Kasumi-1 (cell line): ENCODE results near the gene RAI1.
"Not testable (repeated sequence)": the region's sequence is repeated elsewhere in the genome, so short reads cannot be mapped to it uniquely, and the experiment has no call there.

Experiments
- DNase-seq, 2 experiments: peaks; one replicate each; lab custom pipeline; 2025; lab: John Stamatoyannopoulos, UW

RAI1 gene

GRCh38 chr17:17682293-17682736, 1.1 kb downstream of the RAI1 start:
- DNase-seq, result no peak

- peak in 1 of 2 experiments; percentile 10 for DNase-seq
Measured at GRCh38 chr17:17682737-17683680, 1.8 kb downstream of the RAI1 start.

- no peak for DNase-seq
Measured at GRCh38 chr17:17683710-17684365, 2.6 kb downstream of the RAI1 start.

GRCh38 chr17:17684906-17685774, 3.9 kb downstream of the RAI1 start:
- no peak for DNase-seq

GRCh38 chr17:17685775-17686291, 4.6 kb downstream of the RAI1 start:
- DNase-seq, result no peak

- DNase-seq, result no peak
Measured at GRCh38 chr17:17689312-17689711, 8.1 kb downstream of the RAI1 start.

- not testable (repeated sequence) for DNase-seq
Measured at GRCh38 chr17:17690233-17690632, 9.0 kb downstream of the RAI1 start.

GRCh38 chr17:17691468-17692263, 10.4 kb downstream of the RAI1 start:
- no peak for DNase-seq

- DNase-seq, result no peak
Measured at GRCh38 chr17:17692353-17693252, 11.3 kb downstream of the RAI1 start.

GRCh38 chr17:17693253-17694168, 12.3 kb downstream of the RAI1 start:
- no peak for DNase-seq

GRCh38 chr17:17694169-17695081, 13.2 kb downstream of the RAI1 start:
- peak; percentile 19 to 29 for DNase-seq

- no peak for DNase-seq
Measured at GRCh38 chr17:17696085-17696484, 14.8 kb downstream of the RAI1 start.

GRCh38 chr17:17696882-17697633, 15.8 kb downstream of the RAI1 start:
- no peak for DNase-seq

- DNase-seq, result no peak
Measured at GRCh38 chr17:17698371-17698770, 17.1 kb downstream of the RAI1 start.

- DNase-seq, result no peak
Measured at GRCh38 chr17:17698869-17699351, 17.7 kb downstream of the RAI1 start.

- DNase-seq, result no peak
Measured at GRCh38 chr17:17699491-17699890, 18.2 kb downstream of the RAI1 start.
